Progenitor cell of endocrine pancreas (in vitro differentiated cells): ENCODE measurements around the gene PLET1. TPM values are rescaled to one million over a fixed set of nuclear protein-coding genes. Genes with fewer than 3 reads are reported as not detected.

Source experiments
- DNase-seq: peaks from one replicate; pipeline ENCODE4 v3.0.0; 2021; ENCODE audit warnings: low spot score; ENCODE audit not compliant: unreplicated experiment
- H3K27ac Mint-ChIP-seq: 2 replicates; pipeline ENCODE4 v1.8.0; 2021; ENCODE audit warnings: mild to moderate bottlenecking, moderate library complexity, mixed read lengths
- H3K27me3 Mint-ChIP-seq: 2 replicates; pipeline ENCODE4 v1.8.0; 2021; ENCODE audit warnings: mixed read lengths
- H3K36me3 Mint-ChIP-seq: 2 replicates; pipeline ENCODE4 v1.8.0; 2022; ENCODE audit warnings: mixed read lengths; ENCODE audit not compliant: insufficient read depth
- H3K4me1 Mint-ChIP-seq: 2 replicates; pipeline ENCODE4 v1.8.0; 2021; ENCODE audit warnings: low read depth, mixed read lengths
- H3K4me3 Mint-ChIP-seq: 2 replicates; pipeline ENCODE4 v1.8.0; 2021; ENCODE audit warnings: low read depth, mild to moderate bottlenecking, moderate library complexity, mixed read lengths
- H3K9me3 Mint-ChIP-seq: 2 replicates; pipeline ENCODE4 v1.8.0; 2021; ENCODE audit warnings: low read depth, mixed read lengths
- CTCF ChIP-seq: fragments of 200-600 bp; sonication (generic); IDR thresholded peaks from one replicate; pipeline ENCODE4 v1.5.0; 2021; ENCODE audit warnings: antibody characterized with exemption, mild to moderate bottlenecking; ENCODE audit not compliant: unreplicated experiment
- total RNA-seq: library from RNA; stranded (reverse); gene quantifications from 2 replicates; pipeline ENCODE4 v1.2.1, GENCODE V29; 2021

Gene PLET1
- total RNA-seq, 1 donor from 2014 or later = not detected

GRCh38 chr11:112213753-112214152 is 46.9 kb downstream of the PLET1 start:
- DNase-seq = no peak
- Mint-ChIP-seq H3K4me3 (no peak overlapping the region), H3K27ac (no peak overlapping the region), H3K36me3 (no peaks in the 10 kb centered on the region), H3K9me3 (no peaks in the 10 kb centered on the region), H3K4me1 (peaks cover 6% of the 10 kb centered on the region), H3K27me3 (peaks cover 4% of the 10 kb centered on the region)
- no peak for TF ChIP-seq CTCF

DNA sequence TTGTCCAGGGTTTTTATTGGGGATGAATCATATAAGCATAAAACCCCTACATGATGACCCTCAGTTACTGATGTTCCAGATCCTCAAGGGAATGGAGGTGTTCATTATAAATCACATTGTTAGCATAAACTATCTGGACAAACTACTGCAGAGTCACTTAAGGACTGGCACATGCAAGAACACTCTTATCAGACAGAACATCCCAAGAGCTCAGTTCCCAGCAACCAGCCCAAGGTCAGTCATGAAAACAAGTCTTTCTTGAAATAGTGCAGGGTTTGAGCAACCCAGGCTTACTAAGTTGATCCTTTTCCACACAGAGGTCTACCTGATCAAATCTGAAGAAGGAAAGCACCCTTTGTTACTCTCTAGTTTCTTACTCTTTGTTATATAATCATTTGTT is 48.0 kb downstream of the PLET1 start:
- H3K27ac Mint-ChIP-seq = no peak overlapping the region

GRCh38 chr11:112212290-112212689 is 48.4 kb downstream of the PLET1 start:
- peaks cover 6% of the 10 kb centered on the region for H3K4me1 Mint-ChIP-seq
- H3K36me3 Mint-ChIP-seq = no peaks in the 10 kb centered on the region
- H3K27me3 Mint-ChIP-seq = peaks cover 4% of the 10 kb centered on the region
- no peaks in the 10 kb centered on the region for H3K9me3 Mint-ChIP-seq
- no peak for TF ChIP-seq CTCF
- no peak overlapping the region for H3K27ac Mint-ChIP-seq
- DNase-seq = no peak
- H3K4me3 Mint-ChIP-seq = no peak overlapping the region

More for the DNA sequence above, 48.0 kb downstream of the PLET1 start:
- no peak for DNase-seq
- no peak overlapping the region for H3K4me3 Mint-ChIP-seq
- peaks cover 4% of the 10 kb centered on the region for H3K27me3 Mint-ChIP-seq
- no peak for TF ChIP-seq CTCF
- no peaks in the 10 kb centered on the region for H3K9me3 Mint-ChIP-seq
- H3K36me3 Mint-ChIP-seq = no peaks in the 10 kb centered on the region
- peaks cover 6% of the 10 kb centered on the region for H3K4me1 Mint-ChIP-seq

GRCh38 chr11:112211536-112211935 is 49.1 kb downstream of the PLET1 start:
- TF ChIP-seq CTCF = no peak
- Mint-ChIP-seq H3K4me3 (no peak overlapping the region), H3K4me1 (peaks cover 2% of the 10 kb centered on the region), H3K36me3 (peaks cover 4% of the 10 kb centered on the region), H3K27ac (no peak overlapping the region), H3K27me3 (peaks cover 4% of the 10 kb centered on the region), H3K9me3 (peaks cover 4% of the 10 kb centered on the region)
- DNase-seq = no peak

DNA sequence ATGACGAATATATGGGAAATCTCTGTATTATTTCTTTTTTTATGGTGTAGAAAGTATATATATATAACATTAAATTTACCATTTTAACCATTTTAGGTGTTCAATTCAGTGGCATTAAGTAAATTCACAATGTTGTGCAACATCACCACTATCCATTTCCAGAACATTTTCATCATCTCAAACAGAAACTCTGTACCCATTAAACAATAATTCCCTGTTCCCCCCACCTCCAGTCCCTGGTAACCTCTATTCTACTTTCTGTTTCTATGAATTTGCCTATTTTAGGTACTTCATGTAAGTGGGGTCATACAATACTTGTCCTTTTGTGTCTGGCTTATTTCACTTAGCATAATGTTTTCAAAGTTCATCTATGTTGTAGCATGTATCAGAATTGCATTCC is 49.8 kb downstream of the PLET1 start:
- H3K27me3 Mint-ChIP-seq = peaks cover 4% of the 10 kb centered on the region
- no peak for TF ChIP-seq CTCF
- DNase-seq = no peak
- H3K36me3 Mint-ChIP-seq = peaks cover 5% of the 10 kb centered on the region
- no peaks in the 10 kb centered on the region for H3K4me1 Mint-ChIP-seq
- H3K9me3 Mint-ChIP-seq = peaks cover 4% of the 10 kb centered on the region
- no peak overlapping the region for H3K27ac Mint-ChIP-seq
- H3K4me3 Mint-ChIP-seq = no peak overlapping the region
